ENCODE data around the gene ACTMAP.

DNA sequence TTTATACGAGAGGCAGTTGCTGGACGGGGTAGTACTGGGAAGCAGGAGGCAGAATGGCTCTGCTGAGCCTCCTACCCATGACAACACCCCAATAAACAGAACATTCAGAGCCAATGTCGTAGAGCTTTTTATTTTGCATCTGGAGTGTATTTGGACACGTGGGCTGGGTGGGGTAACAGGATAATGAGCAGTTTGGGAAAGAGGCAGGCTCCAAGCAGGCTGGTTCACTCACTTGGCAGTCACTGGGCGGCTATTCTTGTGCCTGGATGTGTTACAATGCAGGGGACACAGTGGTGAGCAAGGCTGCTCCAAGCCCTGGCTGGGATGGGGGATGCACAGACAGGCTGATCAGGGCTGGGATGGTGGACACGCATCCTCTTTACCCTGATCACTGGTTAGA is 9.5 kb downstream of the ACTMAP start:
- TF ChIP-seq, protein P1, sequence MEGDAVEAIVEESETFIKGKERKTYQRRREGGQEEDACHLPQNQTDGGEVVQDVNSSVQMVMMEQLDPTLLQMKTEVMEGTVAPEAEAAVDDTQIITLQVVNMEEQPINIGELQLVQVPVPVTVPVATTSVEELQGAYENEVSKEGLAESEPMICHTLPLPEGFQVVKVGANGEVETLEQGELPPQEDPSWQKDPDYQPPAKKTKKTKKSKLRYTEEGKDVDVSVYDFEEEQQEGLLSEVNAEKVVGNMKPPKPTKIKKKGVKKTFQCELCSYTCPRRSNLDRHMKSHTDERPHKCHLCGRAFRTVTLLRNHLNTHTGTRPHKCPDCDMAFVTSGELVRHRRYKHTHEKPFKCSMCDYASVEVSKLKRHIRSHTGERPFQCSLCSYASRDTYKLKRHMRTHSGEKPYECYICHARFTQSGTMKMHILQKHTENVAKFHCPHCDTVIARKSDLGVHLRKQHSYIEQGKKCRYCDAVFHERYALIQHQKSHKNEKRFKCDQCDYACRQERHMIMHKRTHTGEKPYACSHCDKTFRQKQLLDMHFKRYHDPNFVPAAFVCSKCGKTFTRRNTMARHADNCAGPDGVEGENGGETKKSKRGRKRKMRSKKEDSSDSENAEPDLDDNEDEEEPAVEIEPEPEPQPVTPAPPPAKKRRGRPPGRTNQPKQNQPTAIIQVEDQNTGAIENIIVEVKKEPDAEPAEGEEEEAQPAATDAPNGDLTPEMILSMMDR (IDR thresholded peaks at IDR 0.05 in 4 of 5, conservative IDR thresholded peaks at IDR 0.05 in 1 of 5): no peak
- TF ChIP-seq POLR2A (IDR thresholded peaks at IDR 0.05): no peak

All from gastrocnemius medialis (tissue), 4 donors.